HEK293 (cell line): ENCODE results near the gene ZNF646.

ENCODE experiments used
- KLF8 ChIP-seq: fragments of 450-650 bp; formaldehyde crosslinking; IDR thresholded peaks from 2 replicates; pipeline ENCODE4 v1.5.1; 2016; ENCODE audit warnings: missing biosample characterization, missing genetic modification characterization
- MEIS1 ChIP-seq: sonication (generic); formaldehyde crosslinking; IDR thresholded peaks from 2 replicates; pipeline ENCODE4 v1.8.1; 2022; ENCODE audit warnings: missing genetic modification reagents, mild to moderate bottlenecking, borderline replicate concordance
- MYNN ChIP-seq: fragments of 450-650 bp; formaldehyde crosslinking; IDR thresholded peaks from 2 replicates; pipeline ENCODE4 v1.5.1; 2016; ENCODE audit warnings: missing biosample characterization, missing genetic modification characterization, borderline replicate concordance
- SP2 ChIP-seq: fragments of 450-650 bp; formaldehyde crosslinking; IDR thresholded peaks from 2 replicates; pipeline ENCODE4 v1.5.1; 2016; ENCODE audit warnings: missing biosample characterization, missing genetic modification characterization
- ZBTB1 ChIP-seq: fragments of 450-650 bp; formaldehyde crosslinking; IDR thresholded peaks from 2 replicates; pipeline ENCODE4 v1.5.1; 2016; ENCODE audit warnings: missing biosample characterization, missing genetic modification characterization
- ZBTB44 ChIP-seq: fragments of 450-650 bp; IDR thresholded peaks from 2 replicates; pipeline ENCODE4 v1.5.1; 2018; ENCODE audit warnings: missing biosample characterization, mild to moderate bottlenecking, missing genetic modification characterization
- ZEB2 ChIP-seq: fragments of 450-650 bp; formaldehyde crosslinking; IDR thresholded peaks from 2 replicates; pipeline ENCODE4 v1.5.1; 2016; ENCODE audit warnings: missing biosample characterization, missing genetic modification characterization
- ZNF112 ChIP-seq: fragments of 450-650 bp; formaldehyde crosslinking; IDR thresholded peaks from 2 replicates; pipeline ENCODE4 v1.5.0; 2017; ENCODE audit warnings: missing biosample characterization, missing genetic modification characterization
- ZNF18 ChIP-seq: fragments of 450-650 bp; formaldehyde crosslinking; IDR thresholded peaks from 2 replicates; pipeline ENCODE4 v1.5.1; 2016; ENCODE audit warnings: missing biosample characterization, missing genetic modification characterization
- ZNF2 ChIP-seq: fragments of 450-650 bp; formaldehyde crosslinking; IDR thresholded peaks from 2 replicates; pipeline ENCODE4 v1.5.1; 2016; ENCODE audit warnings: missing biosample characterization, missing genetic modification characterization
- ZNF221 ChIP-seq: fragments of 450-650 bp; formaldehyde crosslinking; IDR thresholded peaks from 2 replicates; pipeline ENCODE4 v1.5.1; 2017; ENCODE audit warnings: missing biosample characterization, missing genetic modification characterization, borderline replicate concordance
- ZNF274 ChIP-seq, 2 experiments: fragments of 200-500 bp in 1 of 2; fragments of 450-650 bp in 1 of 2; sonication (Bioruptor generic) in 1 of 2; formaldehyde crosslinking in 1 of 2; IDR thresholded peaks; 2 replicates each; pipeline versions ENCODE4 v1.5.1 to v1.6.1; 2014 to 2016; ENCODE audit warnings: borderline replicate concordance in 1 of 2, inconsistent platforms in 1 of 2, low read length in 1 of 2, missing biosample characterization in 1 of 2, missing genetic modification characterization in 1 of 2
- ZNF48 ChIP-seq: fragments of 450-650 bp; formaldehyde crosslinking; IDR thresholded peaks from 2 replicates; pipeline ENCODE4 v1.5.1; 2016; ENCODE audit warnings: missing biosample characterization, missing genetic modification characterization
- ZNF514 ChIP-seq: fragments of 450-650 bp; formaldehyde crosslinking; IDR thresholded peaks from 2 replicates; pipeline ENCODE4 v1.5.1; 2016; ENCODE audit warnings: missing biosample characterization, missing genetic modification characterization
- ZNF518A ChIP-seq: fragments of 450-650 bp; formaldehyde crosslinking; conservative IDR thresholded peaks from 2 replicates; pipeline ENCODE4 v1.5.1; 2016; ENCODE audit warnings: low read depth, missing biosample characterization, missing genetic modification characterization
- ZNF555 ChIP-seq: fragments of 450-650 bp; formaldehyde crosslinking; conservative IDR thresholded peaks from 2 replicates; pipeline ENCODE4 v1.5.1; 2017; ENCODE audit warnings: missing biosample characterization, mild to moderate bottlenecking, missing genetic modification characterization, inconsistent platforms
- ZNF580 ChIP-seq: fragments of 450-650 bp; formaldehyde crosslinking; IDR thresholded peaks from 2 replicates; pipeline ENCODE4 v1.5.1; 2016; ENCODE audit warnings: missing biosample characterization, missing genetic modification characterization
- ZNF585B ChIP-seq: fragments of 450-650 bp; formaldehyde crosslinking; IDR thresholded peaks from 2 replicates; pipeline ENCODE4 v1.5.1; 2016; ENCODE audit warnings: missing biosample characterization, missing genetic modification characterization
- ZNF645 ChIP-seq: fragments of 450-650 bp; formaldehyde crosslinking; IDR thresholded peaks from 2 replicates; pipeline ENCODE4; 2016; ENCODE audit warnings: missing biosample characterization, missing genetic modification characterization
- ZNF677 ChIP-seq: fragments of 450-650 bp; IDR thresholded peaks from 2 replicates; pipeline ENCODE4 v1.5.0; 2018; ENCODE audit warnings: missing biosample characterization, mild to moderate bottlenecking, missing genetic modification characterization, moderate library complexity
- TF ChIP-seq, protein P1 (sequence below): fragments of 450-650 bp; formaldehyde crosslinking; IDR thresholded peaks from 2 replicates; pipeline ENCODE4 v1.5.1; 2016; ENCODE audit warnings: missing biosample characterization, missing genetic modification characterization

Gene ZNF646

GRCh38 chr16:31032736-31033708 is 41.2 kb upstream of the ZNF646 start, which contains the start of gene STX4 (continued):
- TF ChIP-seq ZNF518A (tag by site-specific recombination), result peak; percentile 89
- peak; percentile 92; the same call in 1 of the 2 replicates for TF ChIP-seq ZBTB1
- no peak for TF ChIP-seq ZNF555 (tag by site-specific recombination)
- no peak for TF ChIP-seq ZNF48 (tag by site-specific recombination)
- TF ChIP-seq MEIS1 (CRISPR knock-in tag), result no peak
- peak; percentile 99 for TF ChIP-seq ZEB2
- TF ChIP-seq ZBTB44 (tag by site-specific recombination), result peak; percentile 77
- TF ChIP-seq ZNF274 (IDR thresholded peaks at IDR 0.05; ENCODE audit: low read length), result no peak
- TF ChIP-seq ZNF274 (tag by site-specific recombination; IDR thresholded peaks at IDR 0.05; ENCODE audit: borderline replicate concordance), result no peak
- TF ChIP-seq ZNF585B (tag by site-specific recombination), result no peak
- TF ChIP-seq ZNF112 (tag by site-specific recombination), result no peak
- TF ChIP-seq MYNN (tag by site-specific recombination), result no peak
- peak; percentile 89 for TF ChIP-seq SP2 (tag by site-specific recombination)
- TF ChIP-seq ZNF677, result no peak
- TF ChIP-seq ZNF645 (tag by site-specific recombination), result 0 out of 2 replicates have a peak, but pooled peaks have one; percentile 27
- TF ChIP-seq, protein P1, sequence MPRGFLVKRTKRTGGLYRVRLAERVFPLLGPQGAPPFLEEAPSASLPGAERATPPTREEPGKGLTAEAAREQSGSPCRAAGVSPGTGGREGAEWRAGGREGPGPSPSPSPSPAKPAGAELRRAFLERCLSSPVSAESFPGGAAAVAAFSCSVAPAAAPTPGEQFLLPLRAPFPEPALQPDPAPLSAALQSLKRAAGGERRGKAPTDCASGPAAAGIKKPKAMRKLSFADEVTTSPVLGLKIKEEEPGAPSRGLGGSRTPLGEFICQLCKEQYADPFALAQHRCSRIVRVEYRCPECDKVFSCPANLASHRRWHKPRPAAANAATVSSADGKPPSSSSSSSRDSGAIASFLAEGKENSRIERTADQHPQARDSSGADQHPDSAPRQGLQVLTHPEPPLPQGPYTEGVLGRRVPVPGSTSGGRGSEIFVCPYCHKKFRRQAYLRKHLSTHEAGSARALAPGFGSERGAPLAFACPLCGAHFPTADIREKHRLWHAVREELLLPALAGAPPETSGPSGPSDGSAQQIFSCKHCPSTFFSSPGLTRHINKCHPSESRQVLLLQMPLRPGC (tag by site-specific recombination), result peak; percentile 95
- peak; percentile 99 for TF ChIP-seq ZNF580
- no peak for TF ChIP-seq ZNF514 (tag by site-specific recombination)
- peak; percentile 95 for TF ChIP-seq ZNF2 (tag by site-specific recombination)
- TF ChIP-seq KLF8 (tag by site-specific recombination), result peak; percentile 90
- TF ChIP-seq ZNF18 (tag by site-specific recombination), result no peak
- no peak for TF ChIP-seq ZNF221
